Endothelial cell of umbilical vein (primary cell): ENCODE measurements around the gene MASP1. TPM values are rescaled to one million over a fixed set of nuclear protein-coding genes. Genes with fewer than 3 reads are reported as not detected.

ENCODE experiments used
- BruUV-seq: library from RNA; stranded (reverse); fragments of 400-500 nt; replicated peaks from 2 replicates; lab custom pipeline; 2021; lab: Mats Ljungman, UMichigan
- CTCF ChIA-PET: fragments of 300-600, 350-600 bp; sonication (Branson Sonifier 250); formaldehyde crosslinking; loops from one replicate; lab custom pipeline; 2021; ENCODE audit warnings: antibody characterized with exemption, inconsistent platforms; lab: Charles Lee
- POLR2A ChIA-PET: fragments of 300-600, 350-600 bp; sonication (Branson Sonifier 250); formaldehyde crosslinking; loops from one replicate; lab custom pipeline; 2021; ENCODE audit warnings: antibody characterized with exemption, inconsistent platforms; lab: Charles Lee
- DNase-seq: peaks from one replicate; pipeline ENCODE4 v3.0.0-alpha.2; 2011; ENCODE audit warnings: low read depth, low spot score
- FAIRE-seq: peaks from 2 replicates; lab custom pipeline; 2011; peaks lifted over from hg19 to GRCh38; lab: Jason Lieb, UNC
- H2AFZ ChIP-seq: 2 replicates; pipeline ENCODE4 v1.6.0; 2012; ENCODE audit warnings: low read depth, low read length, control low read depth, inconsistent platforms
- H3K27ac ChIP-seq: 2 replicates; pipeline ENCODE4 v1.5.1; 2011; ENCODE audit warnings: low read depth, mild to moderate bottlenecking, control low read depth, low read length, moderate library complexity; ENCODE audit not compliant: insufficient read depth
- H3K27me3 ChIP-seq, 2 experiments: 2 replicates each; pipeline versions ENCODE4 v1.6.0 to v1.6.1; 2011; ENCODE audit warnings: low read length in 2 of 2, mixed read lengths in 1 of 2; ENCODE audit not compliant: control insufficient read depth in 2 of 2, insufficient read depth in 2 of 2
- H3K36me3 ChIP-seq, 2 experiments: 2 replicates in 1 of 2; 3 replicates in 1 of 2; pipeline ENCODE4 v1.5.1; 2011; ENCODE audit warnings: low read length in 2 of 2, mild to moderate bottlenecking in 1 of 2, moderate library complexity in 1 of 2; ENCODE audit not compliant: control insufficient read depth in 2 of 2, insufficient read depth in 2 of 2; ENCODE audit errors: extremely low read depth in 1 of 2
- H3K4me1 ChIP-seq: 3 replicates; pipeline ENCODE4 v1.5.1; 2011; ENCODE audit warnings: mild to moderate bottlenecking, low read length; ENCODE audit not compliant: control insufficient read depth, insufficient read depth; ENCODE audit errors: extremely low read depth
- H3K4me2 ChIP-seq: 2 replicates; pipeline ENCODE4 v1.6.1; 2011; ENCODE audit warnings: low read length, control low read depth, mixed read lengths; ENCODE audit not compliant: insufficient read depth
- H3K4me3 ChIP-seq, 3 experiments: fragments of 200-600 bp in 1 of 3; sonication (generic), shearing (Covaris generic) in 1 of 3; replicated peaks in 1 of 3; 2 replicates each; pipeline ENCODE4 v1.5.1; 2011 to 2016; ENCODE audit warnings: control low read depth in 3 of 3, low read length in 3 of 3, mild to moderate bottlenecking in 2 of 3, inconsistent platforms in 1 of 3, low read depth in 1 of 3, moderate library complexity in 1 of 3; ENCODE audit not compliant: insufficient read depth in 1 of 3
- H3K79me2 ChIP-seq: 2 replicates; pipeline ENCODE4 v1.6.0; 2012; ENCODE audit warnings: low read length, inconsistent platforms; ENCODE audit not compliant: control insufficient read depth, insufficient read depth
- H3K9ac ChIP-seq: replicated peaks from 2 replicates; pipeline ENCODE3; 2011; ENCODE audit warnings: low read length, control low read depth; ENCODE audit not compliant: insufficient read depth; ENCODE audit errors: extremely low read depth
- H3K9me1 ChIP-seq: replicated peaks from 3 replicates; pipeline ENCODE4 v1.6.0; 2011; ENCODE audit warnings: mild to moderate bottlenecking, low read length; ENCODE audit not compliant: control insufficient read depth, insufficient read depth; ENCODE audit errors: extremely low read depth
- H3K9me3 ChIP-seq: replicated peaks from 2 replicates; pipeline ENCODE4 v1.5.1; 2012; ENCODE audit warnings: low read length, inconsistent platforms; ENCODE audit not compliant: control insufficient read depth, insufficient read depth
- H4K20me1 ChIP-seq: replicated peaks from 2 replicates; pipeline ENCODE3; 2011; ENCODE audit warnings: mild to moderate bottlenecking, low read length; ENCODE audit not compliant: control insufficient read depth, insufficient read depth; ENCODE audit errors: extremely low read depth
- CTCF ChIP-seq, 2 donors: IDR thresholded peaks; 1 replicate in 1 of 2; 2 replicates in 1 of 2; pipeline ENCODE4 v1.5.1; 2011; ENCODE audit warnings: low read length in 2 of 2, mild to moderate bottlenecking in 2 of 2, moderate library complexity in 2 of 2, control low read depth in 1 of 2, inconsistent platforms in 1 of 2, low read depth in 1 of 2; ENCODE audit not compliant: insufficient read depth in 1 of 2; ENCODE audit errors: extremely low read depth in 1 of 2
- EZH2 ChIP-seq: IDR thresholded peaks from 2 replicates; pipeline ENCODE4 v1.6.1; 2012; ENCODE audit warnings: borderline replicate concordance, low read depth, mild to moderate bottlenecking, moderate library complexity, low read length, inconsistent platforms; ENCODE audit not compliant: severe bottlenecking
- FOS ChIP-seq: IDR thresholded peaks from 2 replicates; pipeline ENCODE4 v1.6.1; 2011; ENCODE audit warnings: mild to moderate bottlenecking, low read length, moderate library complexity, borderline replicate concordance; ENCODE audit not compliant: insufficient read depth
- GATA2 ChIP-seq: IDR thresholded peaks from 2 replicates; pipeline ENCODE4 v1.7.0; 2011; ENCODE audit warnings: low read depth, mild to moderate bottlenecking, moderate library complexity, mixed read lengths, low read length; ENCODE audit not compliant: insufficient read length, insufficient read depth
- JUN ChIP-seq: IDR thresholded peaks from 2 replicates; pipeline ENCODE4 v1.6.1; 2011; ENCODE audit warnings: borderline replicate concordance, low read depth; ENCODE audit not compliant: insufficient read length, insufficient read depth
- MAX ChIP-seq: IDR thresholded peaks from 2 replicates; pipeline ENCODE4 v1.6.1; 2011; ENCODE audit not compliant: insufficient read depth, insufficient read length
- MYC ChIP-seq: IDR thresholded peaks from one replicate; pipeline ENCODE4 v1.6.1; 2011; ENCODE audit warnings: mild to moderate bottlenecking, low read depth, low read length
- POLR2A ChIP-seq: IDR thresholded peaks from 2 replicates; pipeline ENCODE4 v1.6.1; 2012; ENCODE audit warnings: low read depth, mild to moderate bottlenecking, control low read depth, low read length
- POLR2AphosphoS5 ChIP-seq: IDR thresholded peaks from 2 replicates; pipeline ENCODE4 v1.6.1; 2012; ENCODE audit warnings: low read depth, mild to moderate bottlenecking, control low read depth, low read length, moderate library complexity; ENCODE audit not compliant: insufficient read depth
- dilution Hi-C: fragments of 300-500 bp; cut with MboI; formaldehyde crosslinking; loops from one replicate; pipeline ENCODE4 v1.15.0; 2019; ENCODE audit warnings: low sequenced_read_pairs; ENCODE audit not compliant: extremely low pct_ligation_motif_present
- intact Hi-C: fragments of 100-400 bp; cut with micrococcal nuclease; formaldehyde crosslinking; loops from one replicate; pipeline ENCODE4 v1.10.0; 2022
- polyA plus RNA-seq, 4 experiments: library from polyadenylated mRNA; depleted of rRNA in 3 of 4; stranded (reverse) in 3 of 4; unstranded in 1 of 4; fragments of >200 nt; gene quantifications; 2 replicates each; pipeline versions ENCODE4 v1.2.1 to v1.2.3, GENCODE V29; 2011 to 2012; ENCODE audit warnings: missing spikeins in 1 of 4
- total RNA-seq: library from RNA; stranded (reverse); gene quantifications from 2 replicates; pipeline ENCODE4 v1.2.3, GENCODE V29; 2021

MASP1 gene
- total and polyA plus RNA-seq, 2 donors (not counting 3 experiments of a cell fraction or from before 2014, with no cell fraction given) = 0.31 to 0.50 TPM

GRCh38 chr3:187211532-187212195 lies 79.9 kb downstream of the MASP1 start:
- FAIRE-seq = no peak

More at GRCh38 chr3:187211532-187212195, 79.9 kb downstream of the MASP1 start:
- CTCF ChIA-PET = interaction anchor here (2.3 to 3.3 kb wide), 2 partner anchors 9 to 468 kb away, joined by 13 to 19 read pairs; no protein-coding TSS in a partner anchor
- Histone ChIP-seq H3K9me1 (no peaks in the 10 kb centered on the region), H3K9me3 (no peaks in the 10 kb centered on the region), H3K4me3 (no peak overlapping the region), H3K36me3 (no peaks in the 10 kb centered on the region), H3K9ac (no peak overlapping the region), H3K4me1 (no peaks in the 10 kb centered on the region), H2AFZ (no peak overlapping the region), H3K27me3 (peaks cover 2 to 3% of the 10 kb centered on the region in 2 experiments), H3K79me2 (no peaks in the 10 kb centered on the region), H3K27ac (no peak overlapping the region), H3K4me2 (no peak overlapping the region), H4K20me1 (no peaks in the 10 kb centered on the region)
- BruUV-seq = no TSS peak
- intact Hi-C loops (loop anchor here (5.0 kb wide), 1 partner anchor 1199 kb away; no protein-coding TSS in a partner anchor), dilution Hi-C loops (no loop called here)
- TF ChIP-seq POLR2A (no peak), POLR2AphosphoS5 (no peak), MAX (no peak), MYC (no peak), FOS (no peak), JUN (no peak), EZH2 (no peak), GATA2 (no peak), CTCF (IDR thresholded peaks at IDR 0.05; ENCODE audit: extremely low read depth in 1 of 2, insufficient read depth in 1 of 2, low read depth in 1 of 2, low read length in 2 of 2) (no peak)
- POLR2A ChIA-PET = no interaction called here
- no peak for DNase-seq
